HepG2 (cell line): ENCODE data around the gene PREX1. TPM values are rescaled to one million over a fixed set of nuclear protein-coding genes. Genes with fewer than 3 reads are reported as not detected.

Experiments used
- ATAC-seq: fragments of 200-7000 bp; cut with Tn5 transposase; 3 replicates; pipeline ENCODE4 v1.9.1; 2020; ENCODE audit warnings: mild to moderate bottlenecking, moderate library complexity
- BruUV-seq: library from RNA; stranded (reverse); fragments of 400-500 nt; replicated peaks from 2 replicates; lab custom pipeline; 2021; lab: Mats Ljungman, UMichigan
- CTCF ChIA-PET: fragments of 300-600 bp; formaldehyde crosslinking; extraction: SDS; loops from one replicate; lab custom pipeline; 2021; ENCODE audit warnings: low total read pairs, inconsistent platforms, low intra/inter-chr PET ratio; lab: Yijun Ruan, JAX
- POLR2A ChIA-PET: fragments of 350-600 bp; sonication (Branson Sonifier 250); formaldehyde crosslinking; loops from one replicate; lab custom pipeline; 2020; ENCODE audit warnings: antibody characterized with exemption, inconsistent platforms; lab: Yijun Ruan, JAX
- DNase-seq: peaks from one replicate; pipeline ENCODE4 v3.0.0-alpha.2; 2015; ENCODE audit warnings: low spot score
- FAIRE-seq: peaks from 3 replicates; lab custom pipeline; 2011; peaks lifted over from hg19 to GRCh38; lab: Jason Lieb, UNC
- H2AFZ ChIP-seq: one replicate; pipeline ENCODE4 v1.6.1; 2011; ENCODE audit warnings: low read length, inconsistent platforms
- H3K27ac ChIP-seq: fragments of 300-600 bp; 3 replicates; pipeline ENCODE4 v1.8.0; 2011; ENCODE audit warnings: mixed run types, mild to moderate bottlenecking, mixed read lengths, low read length, inconsistent platforms; ENCODE audit not compliant: insufficient read depth; ENCODE audit errors: extremely low read length
- H3K27me3 ChIP-seq, 2 experiments: fragments of 200-600 bp in 1 of 2; 2 replicates in 1 of 2; 3 replicates in 1 of 2; pipeline versions ENCODE4 v1.6.0 to v1.8.0; 2011; ENCODE audit warnings: low read length in 2 of 2, mild to moderate bottlenecking in 2 of 2, moderate library complexity in 2 of 2, inconsistent platforms in 1 of 2; ENCODE audit not compliant: insufficient read depth in 2 of 2, control insufficient read depth in 1 of 2
- H3K36me3 ChIP-seq, 2 experiments: fragments of 200-600 bp in 1 of 2; replicated peaks in 1 of 2; 2 replicates in 1 of 2; 3 replicates in 1 of 2; pipeline versions ENCODE4 v1.5.1 to v1.8.0; 2011; ENCODE audit warnings: low read length in 2 of 2, inconsistent platforms in 1 of 2; ENCODE audit not compliant: insufficient read depth in 2 of 2, control insufficient read depth in 1 of 2
- H3K4me1 ChIP-seq: 2 replicates; pipeline ENCODE4 v1.5.1; 2012; ENCODE audit warnings: low read length, inconsistent platforms; ENCODE audit not compliant: insufficient read depth
- H3K4me2 ChIP-seq: 2 replicates; pipeline ENCODE4 v1.6.0; 2011; ENCODE audit warnings: low read depth, low read length, inconsistent platforms
- H3K4me3 ChIP-seq, 3 experiments: fragments of 200-600 bp in 1 of 3; sonication (generic), shearing (Covaris generic) in 1 of 3; replicated peaks in 1 of 3; 2 replicates each; pipeline ENCODE4 v1.5.1; 2011 to 2016; ENCODE audit warnings: low read length in 3 of 3, inconsistent platforms in 2 of 3, low read depth in 2 of 3, mild to moderate bottlenecking in 2 of 3, control low read depth in 1 of 3, mixed read lengths in 1 of 3; ENCODE audit not compliant: insufficient read depth in 1 of 3
- H3K79me2 ChIP-seq: one replicate; pipeline ENCODE4 v1.6.1; 2011; ENCODE audit warnings: low read length, inconsistent platforms; ENCODE audit not compliant: insufficient read depth
- H3K9ac ChIP-seq: 2 replicates; pipeline ENCODE4 v1.6.0; 2011; ENCODE audit warnings: mild to moderate bottlenecking, low read depth, low read length, inconsistent platforms; ENCODE audit not compliant: insufficient read depth
- H3K9me3 ChIP-seq: 2 replicates; pipeline ENCODE4 v1.5.1; 2012; ENCODE audit warnings: mild to moderate bottlenecking, low read length
- H4K20me1 ChIP-seq: 2 replicates; pipeline ENCODE4 v1.6.0; 2011; ENCODE audit warnings: inconsistent platforms, mild to moderate bottlenecking, low read length, moderate library complexity; ENCODE audit not compliant: insufficient read depth
- ATM ChIP-seq: fragments of 450-650 bp; IDR thresholded peaks from 2 replicates; pipeline ENCODE4 v1.7.1; 2017; ENCODE audit warnings: mild to moderate bottlenecking, borderline replicate concordance
- BRCA1 ChIP-seq: sonication (generic); formaldehyde crosslinking; IDR thresholded peaks from 2 replicates; pipeline ENCODE4 v1.4.0; 2020; ENCODE audit warnings: missing genetic modification reagents
- CBFB ChIP-seq: sonication (generic); formaldehyde crosslinking; IDR thresholded peaks from 2 replicates; pipeline ENCODE4 v1.4.0; 2020; ENCODE audit warnings: missing genetic modification reagents
- EED ChIP-seq: sonication (generic); formaldehyde crosslinking; IDR thresholded peaks from 2 replicates; pipeline ENCODE4 v1.5.0; 2020; ENCODE audit warnings: mild to moderate bottlenecking, missing genetic modification reagents
- FOSL2 ChIP-seq: sonication (generic); formaldehyde crosslinking; IDR thresholded peaks from 2 replicates; pipeline ENCODE4 v1.4.0; 2020; ENCODE audit warnings: missing genetic modification reagents
- FOXA3 ChIP-seq: IDR thresholded peaks from 2 replicates; pipeline ENCODE4 v1.6.1; 2016; ENCODE audit warnings: missing genetic modification reagents, missing compliant biosample characterization
- KDM5B ChIP-seq: sonication (generic); formaldehyde crosslinking; IDR thresholded peaks from 2 replicates; pipeline ENCODE4 v1.4.0; 2020; ENCODE audit warnings: missing genetic modification reagents, mild to moderate bottlenecking, borderline replicate concordance
- MED13 ChIP-seq: sonication (generic); formaldehyde crosslinking; IDR thresholded peaks from 2 replicates; pipeline ENCODE4 v1.5.0; 2020; ENCODE audit warnings: missing genetic modification reagents
- NFE2L2 ChIP-seq: fragments of 150-350 bp; IDR thresholded peaks from 2 replicates; pipeline ENCODE4 v1.6.1; 2014; ENCODE audit warnings: low read length
- TEAD2 ChIP-seq: sonication (generic); formaldehyde crosslinking; IDR thresholded peaks from 2 replicates; pipeline ENCODE4 v1.9.0; 2021; ENCODE audit warnings: missing genetic modification reagents
- TERF1 ChIP-seq: sonication (generic); formaldehyde crosslinking; IDR thresholded peaks from 2 replicates; pipeline ENCODE4 v1.8.0; 2022; ENCODE audit warnings: mild to moderate bottlenecking, missing genetic modification reagents, moderate library complexity
- TFDP2 ChIP-seq: sonication (generic); formaldehyde crosslinking; IDR thresholded peaks from 2 replicates; pipeline ENCODE4 v1.4.0; 2020; ENCODE audit warnings: missing genetic modification reagents
- THAP11 ChIP-seq: IDR thresholded peaks from 2 replicates; pipeline ENCODE4 v1.6.1; 2016; ENCODE audit warnings: missing biosample characterization, missing genetic modification reagents
- ZBTB21 ChIP-seq: sonication (generic); formaldehyde crosslinking; IDR thresholded peaks from 2 replicates; pipeline ENCODE4 v1.4.0; 2020; ENCODE audit warnings: missing genetic modification reagents
- ZFP1 ChIP-seq: IDR thresholded peaks from 2 replicates; pipeline ENCODE4 v1.6.1; 2016
- ZIK1 ChIP-seq: sonication (generic); formaldehyde crosslinking; IDR thresholded peaks from 2 replicates; pipeline ENCODE4 v1.5.0; 2020; ENCODE audit warnings: mild to moderate bottlenecking, low read depth, missing genetic modification reagents, borderline replicate concordance
- ZNF383 ChIP-seq: sonication (generic); formaldehyde crosslinking; IDR thresholded peaks from 2 replicates; pipeline ENCODE4 v1.4.0; 2020; ENCODE audit warnings: missing genetic modification reagents, mild to moderate bottlenecking, borderline replicate concordance
- ZNF737 ChIP-seq: sonication (generic); formaldehyde crosslinking; IDR thresholded peaks from 2 replicates; pipeline ENCODE4 v1.5.0; 2020; ENCODE audit warnings: missing genetic modification reagents, mild to moderate bottlenecking, borderline replicate concordance
- ZNF879 ChIP-seq: sonication (generic); formaldehyde crosslinking; IDR thresholded peaks from 2 replicates; pipeline ENCODE4 v1.8.1; 2023; ENCODE audit warnings: missing genetic modification reagents
- WGBS: methylation state at CpG from one replicate; pipeline ENCODE4 v1.1.6; 2017; ENCODE audit warnings: low lambda C conversion rate; 5-methylcytosine and 5-hydroxymethylcytosine counted together
- in situ Hi-C: cut with HindIII; loops from 2 replicates; pipeline ENCODE4 v1.10.0; 2017; ENCODE audit warnings: low pct_unique_long_range_greater_than_20kb; ENCODE audit not compliant: extremely low pct_ligation_motif_present
- intact Hi-C: fragments of 100-400 bp; cut with micrococcal nuclease; formaldehyde crosslinking; loops from one replicate; pipeline ENCODE4 v1.10.0; 2022; ENCODE audit not compliant: unreplicated experiment
- polyA plus RNA-seq, 8 experiments: library from polyadenylated mRNA; depleted of rRNA in 3 of 8; stranded (reverse) in 7 of 8; unstranded in 1 of 8; fragments of >200 nt; fragmentation: Illumina TruSeq in 4 of 8; extraction: Trizol in 4 of 8; gene quantifications; 2 replicates each; pipeline versions ENCODE4 v1.2.1 to v1.2.3, GENCODE V29; 2011 to 2016; ENCODE audit warnings: low read depth in 4 of 8, missing spikeins in 1 of 8, mixed read lengths in 1 of 8; ENCODE audit not compliant: insufficient read depth in 1 of 8
- total RNA-seq, 5 experiments: library from RNA; depleted of rRNA; stranded (reverse); fragments of >200 nt; fragmentation: Illumina TruSeq; extraction: Trizol; gene quantifications; 2 replicates each; pipeline ENCODE4 v1.2.3, GENCODE V29; 2016; ENCODE audit warnings: low read depth in 1 of 5

The PREX1 gene
- total and polyA plus RNA-seq, 2 of the 13 experiments (the other 11 are each of a cell fraction or from before 2014, with no cell fraction given): 0.02 to 0.04 TPM

GRCh38 chr20:48787861-48788375 is 39.9 kb downstream of the PREX1 start:
- Histone ChIP-seq H3K27me3 (peaks cover 9 to 66% of the 10 kb centered on the region in 2 experiments), H3K36me3 (no peaks in the 10 kb centered on the region), H3K27ac (no peak overlapping the region), H3K79me2 (no peaks in the 10 kb centered on the region), H3K9me3 (no peaks in the 10 kb centered on the region), H3K4me3 (no peak overlapping the region), H2AFZ (no peak overlapping the region), H3K4me1 (no peaks in the 10 kb centered on the region), H3K9ac (no peak overlapping the region), H3K4me2 (no peak overlapping the region), H4K20me1 (no peaks in the 10 kb centered on the region)
- BruUV-seq: no TSS peak
- in situ Hi-C loops (no loop called here), intact Hi-C loops (no loop called here)
- CTCF ChIA-PET: no interaction called here
- DNase-seq (peak; percentile 17), FAIRE-seq (no peak), ATAC-seq (no peak; the same call in 2 of the 3 replicates)
- 38% methylated on average over 9 of the region's 9 CpGs for whole genome bisulfite sequencing
- POLR2A ChIA-PET: no interaction called here
- TF ChIP-seq FOSL2 (CRISPR knock-in tag): peak; percentile 75
- TF ChIP-seq TEAD2 (CRISPR knock-in tag): no peak
- no peak for TF ChIP-seq BRCA1 (CRISPR knock-in tag)

DNA sequence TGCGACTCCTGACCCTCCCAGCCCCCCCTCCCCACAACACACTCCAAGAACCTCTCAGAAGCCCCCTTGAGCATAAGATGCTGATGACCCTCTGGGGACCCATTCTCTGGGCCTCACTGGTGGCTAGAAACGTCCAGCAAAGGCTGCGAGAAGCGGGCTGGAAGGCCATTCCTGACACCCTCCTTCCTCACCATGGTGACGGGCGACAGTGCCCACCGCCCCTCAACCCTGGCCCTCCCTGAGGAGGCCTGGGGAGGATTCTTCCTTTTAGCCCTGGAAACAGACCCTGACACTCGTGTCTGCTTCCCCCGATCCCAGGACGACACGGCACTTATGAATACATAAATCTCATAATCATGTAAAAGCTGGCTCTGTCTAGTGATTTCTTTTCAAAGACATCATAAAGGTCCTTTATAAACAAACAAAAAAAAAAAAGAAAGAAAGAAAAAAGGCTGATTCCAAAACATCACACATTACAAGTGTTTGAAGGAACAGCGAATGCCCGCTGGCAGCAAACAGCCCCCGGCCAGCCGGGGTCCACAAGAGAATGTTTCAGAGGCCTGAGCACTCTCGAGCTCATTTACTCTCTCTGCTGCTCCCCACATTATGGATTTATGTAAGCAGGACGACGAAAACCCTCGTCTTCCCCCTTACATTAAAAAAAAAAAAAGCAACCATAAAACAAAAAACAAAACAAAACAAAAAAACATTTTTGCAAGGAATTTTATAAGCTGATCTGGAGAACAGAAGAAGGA is 40.7 kb downstream of the PREX1 start:
- DNase-seq (no peak), FAIRE-seq (no peak), ATAC-seq (no peak)
- no peak overlapping the region for H3K4me2 ChIP-seq
- no peaks in the 10 kb centered on the region for H3K36me3 ChIP-seq
- in situ Hi-C loops (no loop called here), intact Hi-C loops (no loop called here)
- H3K79me2 ChIP-seq: no peaks in the 10 kb centered on the region
- WGBS: 31% methylated on average over 19 of the region's 19 CpGs
- no peaks in the 10 kb centered on the region for H3K9me3 ChIP-seq
- H3K27ac ChIP-seq: no peak overlapping the region
- ChIA-PET CTCF (no interaction called here), POLR2A (no interaction called here)
- no TSS peak for BruUV-seq
- no peak overlapping the region for H2AFZ ChIP-seq
- no peaks in the 10 kb centered on the region for H3K4me1 ChIP-seq
- H3K9ac ChIP-seq: no peak overlapping the region
- H4K20me1 ChIP-seq: no peaks in the 10 kb centered on the region
- H3K27me3 ChIP-seq: peaks cover 9 to 71% of the 10 kb centered on the region in 2 experiments
- H3K4me3 ChIP-seq: no peak overlapping the region
- no peak for TF ChIP-seq ATM
- no peak for TF ChIP-seq NFE2L2
- TF ChIP-seq ZBTB21 (CRISPR knock-in tag): no peak
- TF ChIP-seq MED13 (CRISPR knock-in tag): no peak
- TF ChIP-seq THAP11: no peak
- TF ChIP-seq ZNF383 (CRISPR knock-in tag): no peak
- TF ChIP-seq CBFB: no peak
- TF ChIP-seq ZFP1: no peak
- TF ChIP-seq ZNF737 (CRISPR knock-in tag): no peak
- TF ChIP-seq KDM5B (CRISPR knock-in tag): no peak
- TF ChIP-seq ZNF879 (CRISPR knock-in tag): no peak
- TF ChIP-seq EED: no peak
- TF ChIP-seq FOXA3 (CRISPR knock-in tag): no peak
- TF ChIP-seq ZIK1 (CRISPR knock-in tag): no peak
- no peak for TF ChIP-seq TFDP2 (CRISPR knock-in tag)
- no peak for TF ChIP-seq TERF1 (CRISPR knock-in tag)
